Astrocyte (in vitro differentiated cells and primary cell): Measurements from ENCODE around the gene FXYD7. TPM values are rescaled to one million over a fixed set of nuclear protein-coding genes. Genes with fewer than 3 reads are reported as not detected.

Experiments
- DNase-seq: peaks from one replicate; pipeline ENCODE4 v3.0.0-alpha.2; 2010; ENCODE audit warnings: low read depth
- FAIRE-seq: peaks from 2 replicates; lab custom pipeline; 2011; peaks lifted over from hg19 to GRCh38; lab: Jason Lieb, UNC
- H2AFZ ChIP-seq: 2 replicates; pipeline ENCODE4 v1.6.0; 2012; ENCODE audit warnings: low read depth, low read length, inconsistent platforms
- H3K27ac ChIP-seq: 2 replicates; pipeline ENCODE4 v1.5.1; 2011; ENCODE audit warnings: low read depth, low read length, inconsistent platforms
- H3K27me3 ChIP-seq: 2 replicates; pipeline ENCODE4 v1.6.0; 2011; ENCODE audit warnings: low read length, inconsistent platforms; ENCODE audit not compliant: insufficient read depth
- H3K36me3 ChIP-seq: 2 replicates; pipeline ENCODE4 v1.5.1; 2011; ENCODE audit warnings: low read length, inconsistent platforms; ENCODE audit not compliant: insufficient read depth
- H3K4me1 ChIP-seq: 2 replicates; pipeline ENCODE4 v1.5.1; 2011; ENCODE audit warnings: low read length, inconsistent platforms; ENCODE audit not compliant: insufficient read depth
- H3K4me2 ChIP-seq: 2 replicates; pipeline ENCODE4 v1.6.0; 2012; ENCODE audit warnings: low read length, inconsistent platforms
- H3K4me3 ChIP-seq: 2 replicates; pipeline ENCODE4 v1.5.1; 2011; ENCODE audit warnings: low read depth, mild to moderate bottlenecking, low read length, inconsistent platforms; ENCODE audit not compliant: insufficient read depth
- H3K79me2 ChIP-seq: 2 replicates; pipeline ENCODE4 v1.6.0; 2012; ENCODE audit warnings: mild to moderate bottlenecking, low read length, inconsistent platforms; ENCODE audit not compliant: insufficient read depth
- H3K9ac ChIP-seq: 2 replicates; pipeline ENCODE4 v1.6.0; 2012; ENCODE audit warnings: mild to moderate bottlenecking, low read length, inconsistent platforms
- H3K9me3 ChIP-seq: 2 replicates; pipeline ENCODE4 v1.5.1; 2012; ENCODE audit warnings: low read depth, mild to moderate bottlenecking, low read length, inconsistent platforms; ENCODE audit not compliant: insufficient read depth
- H4K20me1 ChIP-seq: 2 replicates; pipeline ENCODE4 v1.6.0; 2012; ENCODE audit warnings: low read length, inconsistent platforms; ENCODE audit not compliant: insufficient read depth
- H3K27ac Mint-ChIP-seq: one replicate; pipeline ENCODE4 v1.8.0; 2021; ENCODE audit warnings: mild to moderate bottlenecking, mixed read lengths; ENCODE audit not compliant: unreplicated experiment
- H3K27me3 Mint-ChIP-seq: one replicate; pipeline ENCODE4 v1.8.0; 2021; ENCODE audit warnings: low read depth, mixed read lengths; ENCODE audit not compliant: unreplicated experiment
- H3K36me3 Mint-ChIP-seq: one replicate; pipeline ENCODE4 v1.8.0; 2021; ENCODE audit warnings: low read depth, mixed read lengths; ENCODE audit not compliant: unreplicated experiment
- H3K4me1 Mint-ChIP-seq: one replicate; pipeline ENCODE4 v1.8.0; 2021; ENCODE audit warnings: low read depth, mixed read lengths; ENCODE audit not compliant: unreplicated experiment
- H3K4me3 Mint-ChIP-seq: one replicate; pipeline ENCODE4 v1.8.0; 2021; ENCODE audit warnings: mild to moderate bottlenecking, moderate library complexity, mixed read lengths; ENCODE audit not compliant: unreplicated experiment
- H3K9me3 Mint-ChIP-seq: one replicate; pipeline ENCODE4 v1.8.0; 2021; ENCODE audit warnings: mild to moderate bottlenecking, mixed read lengths; ENCODE audit not compliant: unreplicated experiment
- EZH2 ChIP-seq: IDR thresholded peaks from 2 replicates; pipeline ENCODE4 v1.6.1; 2012; ENCODE audit warnings: mild to moderate bottlenecking, low read length, inconsistent platforms; ENCODE audit not compliant: insufficient read depth
- total RNA-seq: library from RNA; stranded (reverse); gene quantifications from 2 replicates; pipeline ENCODE4 v1.2.1, GENCODE V29; 2021
- TF ChIP-seq, protein P1 (sequence below): IDR thresholded peaks from 2 replicates; pipeline ENCODE4 v1.5.1; 2011; ENCODE audit warnings: low read depth, mild to moderate bottlenecking, inconsistent platforms, low read length, moderate library complexity; ENCODE audit not compliant: insufficient read depth

FXYD7 gene
- total RNA-seq, 1 donor from 2014 or later, result not detected

DNA sequence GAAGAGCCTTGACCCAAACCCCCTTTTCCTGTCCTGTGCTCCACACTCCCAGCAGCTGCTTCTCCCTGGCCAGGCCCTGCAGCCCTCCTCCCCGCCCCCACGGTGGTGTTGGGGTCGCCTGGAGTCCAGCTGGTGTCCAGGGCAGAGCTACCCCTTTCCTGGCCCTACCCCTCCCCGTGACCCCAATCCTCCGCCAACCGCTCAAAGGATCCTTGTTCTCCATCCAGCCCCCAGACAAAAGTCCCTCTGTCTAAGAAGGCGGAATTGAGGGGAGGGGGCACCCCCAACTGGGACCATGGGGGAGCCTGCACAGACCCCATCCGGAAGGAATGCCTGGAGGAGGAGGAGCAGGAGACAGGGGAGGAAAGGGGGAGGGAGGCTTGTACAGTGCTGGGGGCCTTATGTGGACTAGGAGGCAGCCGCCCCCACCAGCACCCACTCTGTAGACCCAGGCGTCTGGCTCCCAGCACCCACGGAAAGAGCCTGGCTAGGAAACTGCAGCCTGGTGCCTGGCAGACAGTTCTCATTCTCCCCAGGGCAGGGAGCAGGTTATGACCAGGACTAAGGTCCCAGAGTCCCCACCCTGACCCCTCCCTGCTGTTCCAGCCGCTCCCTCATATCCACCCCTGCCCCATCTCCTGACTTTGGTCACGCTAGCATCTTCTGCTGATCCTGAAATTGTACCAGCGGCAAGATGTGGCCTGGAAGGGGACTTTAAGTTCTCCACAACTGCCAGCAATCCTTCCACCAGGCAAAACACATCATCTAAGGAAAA is 27.7 kb upstream of the FXYD7 start, which contains the start of gene FXYD3:
TSS of gene FXYD3 (plus strand) at position 647 of the 775 bp plus-strand sequence. CDS start 3,554 bp downstream, outside the sequence.
- Histone ChIP-seq H3K79me2 (no peaks in the 10 kb centered on the region), H3K4me2 (peak within 1 kb of the TSS; percentile 53), H3K4me3 (no peak within 1 kb of the TSS), H3K27ac (no peak within 1 kb of the TSS), H3K27me3 (no peaks in the 10 kb centered on the region), H3K9me3 (no peaks in the 10 kb centered on the region), H2AFZ (no peak within 1 kb of the TSS), H3K4me1 (no peaks in the 10 kb centered on the region), H3K36me3 (no peaks in the 10 kb centered on the region), H3K9ac (no peak within 1 kb of the TSS), H4K20me1 (no peaks in the 10 kb centered on the region)
- Mint-ChIP-seq H3K27ac (peak within 1 kb of the TSS; percentile 72), H3K4me1 (peaks cover 1% of the 10 kb centered on the region), H3K36me3 (no peaks in the 10 kb centered on the region), H3K27me3 (peaks cover 22% of the 10 kb centered on the region), H3K4me3 (no peak within 1 kb of the TSS), H3K9me3 (peaks cover 2% of the 10 kb centered on the region)
- FAIRE-seq (no peak), DNase-seq (no peak)
- TF ChIP-seq, protein P1, sequence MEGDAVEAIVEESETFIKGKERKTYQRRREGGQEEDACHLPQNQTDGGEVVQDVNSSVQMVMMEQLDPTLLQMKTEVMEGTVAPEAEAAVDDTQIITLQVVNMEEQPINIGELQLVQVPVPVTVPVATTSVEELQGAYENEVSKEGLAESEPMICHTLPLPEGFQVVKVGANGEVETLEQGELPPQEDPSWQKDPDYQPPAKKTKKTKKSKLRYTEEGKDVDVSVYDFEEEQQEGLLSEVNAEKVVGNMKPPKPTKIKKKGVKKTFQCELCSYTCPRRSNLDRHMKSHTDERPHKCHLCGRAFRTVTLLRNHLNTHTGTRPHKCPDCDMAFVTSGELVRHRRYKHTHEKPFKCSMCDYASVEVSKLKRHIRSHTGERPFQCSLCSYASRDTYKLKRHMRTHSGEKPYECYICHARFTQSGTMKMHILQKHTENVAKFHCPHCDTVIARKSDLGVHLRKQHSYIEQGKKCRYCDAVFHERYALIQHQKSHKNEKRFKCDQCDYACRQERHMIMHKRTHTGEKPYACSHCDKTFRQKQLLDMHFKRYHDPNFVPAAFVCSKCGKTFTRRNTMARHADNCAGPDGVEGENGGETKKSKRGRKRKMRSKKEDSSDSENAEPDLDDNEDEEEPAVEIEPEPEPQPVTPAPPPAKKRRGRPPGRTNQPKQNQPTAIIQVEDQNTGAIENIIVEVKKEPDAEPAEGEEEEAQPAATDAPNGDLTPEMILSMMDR, result no peak

DNA sequence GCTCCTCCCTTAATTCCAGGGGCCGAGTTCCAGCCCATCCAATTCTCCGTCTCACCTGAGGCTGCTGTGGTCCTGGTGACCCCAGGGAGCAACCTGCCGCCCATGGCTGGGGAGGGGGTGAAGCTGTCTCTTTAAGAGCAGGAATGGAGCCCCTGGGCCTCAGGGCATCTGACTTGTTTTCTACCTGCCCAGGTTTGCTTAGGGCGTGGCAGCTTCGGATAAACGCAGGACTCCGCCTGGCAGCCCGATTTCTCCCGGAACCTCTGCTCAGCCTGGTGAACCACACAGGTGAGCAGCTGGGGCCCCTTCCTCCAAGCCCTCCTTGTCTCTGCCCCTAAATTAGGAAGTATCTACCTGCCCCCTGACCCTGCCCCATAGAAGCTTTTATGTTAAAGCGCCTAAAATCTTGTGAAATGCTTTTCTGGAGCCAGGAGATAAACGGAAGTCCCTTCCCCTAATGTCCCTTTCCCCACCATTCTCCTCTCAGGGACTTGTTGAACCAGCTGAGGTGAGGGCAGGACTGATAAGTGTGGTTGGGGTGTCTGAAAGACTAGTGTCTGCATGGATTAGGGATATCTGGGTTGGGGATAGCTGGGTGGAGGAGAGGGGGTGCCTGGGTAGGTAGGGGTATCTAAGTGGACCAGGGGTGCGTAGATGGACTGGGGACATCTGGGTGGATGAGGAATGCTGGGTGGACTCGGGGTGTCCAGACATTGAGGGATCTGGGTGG is 26.8 kb upstream of the FXYD7 start:
- no peak for DNase-seq
- H3K4me3 Mint-ChIP-seq, result no peak overlapping the region
- Histone ChIP-seq H3K4me3 (no peak overlapping the region), H2AFZ (no peak overlapping the region), H3K9me3 (no peaks in the 10 kb centered on the region), H3K27ac (no peak overlapping the region), H3K9ac (no peak overlapping the region), H4K20me1 (no peaks in the 10 kb centered on the region), H3K4me2 (no peak overlapping the region), H3K27me3 (no peaks in the 10 kb centered on the region), H3K36me3 (no peaks in the 10 kb centered on the region), H3K4me1 (peaks cover 6% of the 10 kb centered on the region), H3K79me2 (no peaks in the 10 kb centered on the region)
- no peaks in the 10 kb centered on the region for H3K36me3 Mint-ChIP-seq
- peaks cover 2% of the 10 kb centered on the region for H3K9me3 Mint-ChIP-seq
- no peak for FAIRE-seq
- TF ChIP-seq, protein P1, result no peak
- no peak for TF ChIP-seq EZH2
- H3K27me3 Mint-ChIP-seq, result peaks cover 22% of the 10 kb centered on the region
- H3K4me1 Mint-ChIP-seq, result peaks cover 1% of the 10 kb centered on the region
- no peak overlapping the region for H3K27ac Mint-ChIP-seq
